HepG2 (cell line): ENCODE data around the gene ZNF540. TPM values are rescaled to one million over a fixed set of nuclear protein-coding genes. Genes with fewer than 3 reads are reported as not detected.
A peak's percentile ranks its signal among the peaks of the same experiment; 100 is the strongest.

Experiments used
- MAF1 ChIP-seq: sonication (generic); formaldehyde crosslinking; IDR thresholded peaks from 2 replicates; pipeline ENCODE4 v1.5.0; 2020; ENCODE audit warnings: missing genetic modification reagents, borderline replicate concordance
- MXD4 ChIP-seq: IDR thresholded peaks from 2 replicates; pipeline ENCODE4 v1.6.1; 2016; ENCODE audit warnings: mild to moderate bottlenecking, missing biosample characterization, missing genetic modification reagents
- RBFOX2 ChIP-seq: fragments of 200-400 bp; formaldehyde crosslinking; IDR thresholded peaks from 2 replicates; pipeline ENCODE4 v1.6.1; 2017; ENCODE audit warnings: low read depth, mild to moderate bottlenecking, low read length
- SMC3 ChIP-seq: IDR thresholded peaks from 2 replicates; pipeline ENCODE4 v1.6.1; 2011; ENCODE audit warnings: low read length, improper control_type of control experiment
- TBL1XR1 ChIP-seq: fragments of 150-350 bp; IDR thresholded peaks from 2 replicates; pipeline ENCODE4 v1.6.1; 2014; ENCODE audit warnings: borderline replicate concordance, low read length; ENCODE audit not compliant: partially characterized antibody
- TCF12 ChIP-seq, 2 experiments: fragments of 450-650 bp in 1 of 2; sonication (generic) in 1 of 2; formaldehyde crosslinking in 1 of 2; IDR thresholded peaks; 2 replicates each; pipeline versions ENCODE4 v1.6.1 to v1.8.0; 2017 to 2022; ENCODE audit warnings: antibody characterized with exemption in 1 of 2, mild to moderate bottlenecking in 1 of 2, missing genetic modification reagents in 1 of 2, moderate library complexity in 1 of 2
- TEAD3 ChIP-seq: optimal IDR thresholded peaks from 2 replicates; pipeline ENCODE3; 2016; ENCODE audit warnings: borderline replicate concordance
- ZBTB38 ChIP-seq: sonication (generic); formaldehyde crosslinking; IDR thresholded peaks from 2 replicates; pipeline ENCODE4 v1.5.1; 2020; ENCODE audit warnings: mild to moderate bottlenecking, missing genetic modification reagents
- ZBTB7B ChIP-seq: sonication (generic); formaldehyde crosslinking; IDR thresholded peaks from 2 replicates; pipeline ENCODE4 v1.4.0; 2020; ENCODE audit warnings: missing genetic modification reagents
- ZNF160 ChIP-seq: sonication (generic); formaldehyde crosslinking; IDR thresholded peaks from 2 replicates; pipeline ENCODE4 v1.8.0; 2022; ENCODE audit warnings: mild to moderate bottlenecking, inconsistent platforms, missing genetic modification reagents
- ZNF17 ChIP-seq: sonication (generic); formaldehyde crosslinking; IDR thresholded peaks from 2 replicates; pipeline ENCODE4 v1.5.0; 2020; ENCODE audit warnings: mild to moderate bottlenecking, missing genetic modification reagents
- ZNF207 ChIP-seq: fragments of 450-650 bp; IDR thresholded peaks from 2 replicates; pipeline ENCODE4 v1.6.1; 2016; ENCODE audit warnings: antibody characterized with exemption, borderline replicate concordance
- ZNF225 ChIP-seq: sonication (generic); formaldehyde crosslinking; IDR thresholded peaks from 2 replicates; pipeline ENCODE4 v1.4.0; 2020; ENCODE audit warnings: mild to moderate bottlenecking, missing genetic modification reagents
- ZNF256 ChIP-seq: sonication (generic); formaldehyde crosslinking; conservative IDR thresholded peaks from 2 replicates; pipeline ENCODE4 v1.4.0; 2020; ENCODE audit warnings: missing genetic modification reagents
- ZNF879 ChIP-seq: sonication (generic); formaldehyde crosslinking; IDR thresholded peaks from 2 replicates; pipeline ENCODE4 v1.8.1; 2023; ENCODE audit warnings: missing genetic modification reagents
- polyA plus RNA-seq, 8 experiments: library from polyadenylated mRNA; depleted of rRNA in 3 of 8; stranded (reverse) in 7 of 8; unstranded in 1 of 8; fragments of >200 nt; fragmentation: Illumina TruSeq in 4 of 8; extraction: Trizol in 4 of 8; gene quantifications; 2 replicates each; pipeline versions ENCODE4 v1.2.1 to v1.2.3, GENCODE V29; 2011 to 2016; ENCODE audit warnings: low read depth in 4 of 8, missing spikeins in 1 of 8, mixed read lengths in 1 of 8; ENCODE audit not compliant: insufficient read depth in 1 of 8
- total RNA-seq, 5 experiments: library from RNA; depleted of rRNA; stranded (reverse); fragments of >200 nt; fragmentation: Illumina TruSeq; extraction: Trizol; gene quantifications; 2 replicates each; pipeline ENCODE4 v1.2.3, GENCODE V29; 2016; ENCODE audit warnings: low read depth in 1 of 5
- TF ChIP-seq, protein P1 (sequence below): sonication (generic); formaldehyde crosslinking; IDR thresholded peaks from one replicate; pipeline ENCODE4 v1.5.1; 2020; ENCODE audit warnings: mild to moderate bottlenecking, missing genetic modification reagents; ENCODE audit errors: not compliant biosample characterization
- TF ChIP-seq, protein P2 (sequence below): IDR thresholded peaks from 2 replicates; pipeline ENCODE4 v1.6.1; 2016; ENCODE audit warnings: missing biosample characterization, missing genetic modification reagents, low read depth
- TF ChIP-seq, protein P3 (sequence below): sonication (generic); formaldehyde crosslinking; IDR thresholded peaks from 2 replicates; pipeline ENCODE4 v1.4.0; 2020; ENCODE audit warnings: missing genetic modification reagents, borderline replicate concordance
- TF ChIP-seq, protein P4 (sequence below): sonication (generic); formaldehyde crosslinking; IDR thresholded peaks from 2 replicates; pipeline ENCODE4 v1.4.0; 2020; ENCODE audit warnings: mild to moderate bottlenecking, missing genetic modification reagents

The ZNF540 gene
- total and polyA plus RNA-seq, 2 of the 13 experiments (the other 11 are each of a cell fraction or from before 2014, with no cell fraction given), result 0.21 to 0.40 TPM

DNA sequence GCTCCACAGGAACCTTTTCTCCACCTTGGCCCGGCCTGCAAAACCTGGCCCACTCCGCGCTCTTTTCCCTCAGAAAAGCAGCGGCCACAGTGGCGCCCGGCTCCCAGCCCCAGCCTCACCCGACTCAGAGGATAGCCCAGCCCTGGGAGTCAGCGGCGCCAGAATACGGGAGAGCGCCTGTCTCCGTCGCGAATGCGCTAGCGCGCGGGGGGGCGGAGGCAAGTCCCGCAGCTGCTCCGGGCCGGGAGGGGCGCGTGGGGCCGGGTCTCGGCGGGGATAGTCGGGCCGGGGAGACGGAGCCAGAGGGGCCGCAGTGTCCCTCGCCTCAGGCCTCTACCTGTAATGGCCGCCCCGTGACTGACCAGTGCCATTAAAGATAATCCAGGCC, 60.6 kb downstream of the ZNF540 start, which contains the start of gene ZFP30 (continued):
- TF ChIP-seq, protein P1, sequence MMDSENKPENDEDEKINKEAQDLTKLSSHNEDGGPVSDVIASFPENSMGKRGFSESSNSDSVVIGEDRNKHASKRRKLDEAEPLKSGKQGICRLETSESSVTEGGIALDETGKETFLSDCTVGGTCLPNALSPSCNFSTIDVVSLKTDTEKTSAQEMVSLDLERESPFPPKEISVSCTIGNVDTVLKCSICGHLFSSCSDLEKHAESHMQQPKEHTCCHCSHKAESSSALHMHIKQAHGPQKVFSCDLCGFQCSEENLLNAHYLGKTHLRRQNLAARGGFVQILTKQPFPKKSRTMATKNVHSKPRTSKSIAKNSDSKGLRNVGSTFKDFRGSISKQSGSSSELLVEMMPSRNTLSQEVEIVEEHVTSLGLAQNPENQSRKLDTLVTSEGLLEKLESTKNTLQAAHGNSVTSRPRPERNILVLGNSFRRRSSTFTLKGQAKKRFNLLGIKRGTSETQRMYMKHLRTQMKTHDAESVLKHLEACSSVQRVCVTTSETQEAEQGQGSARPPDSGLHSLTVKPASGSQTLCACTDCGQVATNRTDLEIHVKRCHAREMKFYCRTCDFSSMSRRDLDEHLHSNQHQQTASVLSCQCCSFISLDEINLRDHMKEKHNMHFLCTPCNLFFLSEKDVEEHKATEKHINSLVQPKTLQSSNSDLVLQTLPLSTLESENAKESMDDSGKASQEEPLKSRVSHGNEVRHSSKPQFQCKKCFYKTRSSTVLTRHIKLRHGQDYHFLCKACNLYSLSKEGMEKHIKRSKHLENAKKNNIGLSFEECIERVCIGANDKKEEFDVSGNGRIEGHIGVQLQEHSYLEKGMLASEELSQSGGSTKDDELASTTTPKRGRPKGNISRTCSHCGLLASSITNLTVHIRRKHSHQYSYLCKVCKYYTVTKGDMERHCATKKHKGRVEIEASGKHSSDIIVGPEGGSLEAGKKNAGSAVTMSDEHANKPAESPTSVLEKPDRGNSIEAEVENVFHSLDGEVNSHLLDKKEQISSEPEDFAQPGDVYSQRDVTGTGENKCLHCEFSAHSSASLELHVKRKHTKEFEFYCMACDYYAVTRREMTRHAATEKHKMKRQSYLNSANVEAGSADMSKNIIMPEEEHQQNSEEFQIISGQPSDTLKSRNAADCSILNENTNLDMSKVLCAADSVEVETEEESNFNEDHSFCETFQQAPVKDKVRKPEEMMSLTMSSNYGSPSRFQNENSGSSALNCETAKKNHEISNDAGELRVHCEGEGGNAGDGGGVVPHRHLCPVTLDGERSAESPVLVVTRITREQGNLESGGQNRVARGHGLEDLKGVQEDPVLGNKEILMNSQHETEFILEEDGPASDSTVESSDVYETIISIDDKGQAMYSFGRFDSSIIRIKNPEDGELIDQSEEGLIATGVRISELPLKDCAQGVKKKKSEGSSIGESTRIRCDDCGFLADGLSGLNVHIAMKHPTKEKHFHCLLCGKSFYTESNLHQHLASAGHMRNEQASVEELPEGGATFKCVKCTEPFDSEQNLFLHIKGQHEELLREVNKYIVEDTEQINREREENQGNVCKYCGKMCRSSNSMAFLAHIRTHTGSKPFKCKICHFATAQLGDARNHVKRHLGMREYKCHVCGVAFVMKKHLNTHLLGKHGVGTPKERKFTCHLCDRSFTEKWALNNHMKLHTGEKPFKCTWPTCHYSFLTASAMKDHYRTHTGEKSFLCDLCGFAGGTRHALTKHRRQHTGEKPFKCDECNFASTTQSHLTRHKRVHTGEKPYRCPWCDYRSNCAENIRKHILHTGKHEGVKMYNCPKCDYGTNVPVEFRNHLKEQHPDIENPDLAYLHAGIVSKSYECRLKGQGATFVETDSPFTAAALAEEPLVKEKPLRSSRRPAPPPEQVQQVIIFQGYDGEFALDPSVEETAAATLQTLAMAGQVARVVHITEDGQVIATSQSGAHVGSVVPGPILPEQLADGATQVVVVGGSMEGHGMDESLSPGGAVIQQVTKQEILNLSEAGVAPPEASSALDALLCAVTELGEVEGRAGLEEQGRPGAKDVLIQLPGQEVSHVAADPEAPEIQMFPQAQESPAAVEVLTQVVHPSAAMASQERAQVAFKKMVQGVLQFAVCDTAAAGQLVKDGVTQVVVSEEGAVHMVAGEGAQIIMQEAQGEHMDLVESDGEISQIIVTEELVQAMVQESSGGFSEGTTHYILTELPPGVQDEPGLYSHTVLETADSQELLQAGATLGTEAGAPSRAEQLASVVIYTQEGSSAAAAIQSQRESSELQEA, result no peak
- TF ChIP-seq TCF12 (IDR thresholded peaks at IDR 0.05), result no peak
- no peak; the same call in 1 of the 2 replicates for TF ChIP-seq TCF12 (CRISPR knock-in tag; IDR thresholded peaks at IDR 0.05)
- TF ChIP-seq, protein P2, sequence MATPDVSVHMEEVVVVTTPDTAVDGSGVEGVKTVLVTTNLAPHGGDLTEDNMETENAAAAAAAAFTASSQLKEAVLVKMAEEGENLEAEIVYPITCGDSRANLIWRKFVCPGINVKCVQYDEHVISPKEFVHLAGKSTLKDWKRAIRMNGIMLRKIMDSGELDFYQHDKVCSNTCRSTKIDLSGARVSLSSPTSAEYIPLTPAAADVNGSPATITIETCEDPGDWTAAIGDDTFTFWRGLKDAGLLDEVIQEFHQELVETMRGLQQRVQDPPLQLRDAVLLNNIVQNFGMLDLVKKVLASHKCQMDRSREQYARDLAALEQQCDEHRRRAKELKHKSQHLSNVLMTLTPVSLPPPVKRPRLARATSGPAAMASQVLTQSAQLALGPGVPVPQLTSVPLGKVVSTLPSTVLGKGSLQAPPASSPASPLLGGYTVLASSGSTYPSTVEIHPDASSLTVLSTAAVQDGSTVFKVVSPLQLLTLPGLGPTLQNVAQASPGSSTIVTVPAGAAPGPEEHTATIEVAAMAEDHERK, result no peak
- no peak for TF ChIP-seq ZNF207
- TF ChIP-seq ZNF879 (CRISPR knock-in tag), result no peak
- TF ChIP-seq, protein P3, sequence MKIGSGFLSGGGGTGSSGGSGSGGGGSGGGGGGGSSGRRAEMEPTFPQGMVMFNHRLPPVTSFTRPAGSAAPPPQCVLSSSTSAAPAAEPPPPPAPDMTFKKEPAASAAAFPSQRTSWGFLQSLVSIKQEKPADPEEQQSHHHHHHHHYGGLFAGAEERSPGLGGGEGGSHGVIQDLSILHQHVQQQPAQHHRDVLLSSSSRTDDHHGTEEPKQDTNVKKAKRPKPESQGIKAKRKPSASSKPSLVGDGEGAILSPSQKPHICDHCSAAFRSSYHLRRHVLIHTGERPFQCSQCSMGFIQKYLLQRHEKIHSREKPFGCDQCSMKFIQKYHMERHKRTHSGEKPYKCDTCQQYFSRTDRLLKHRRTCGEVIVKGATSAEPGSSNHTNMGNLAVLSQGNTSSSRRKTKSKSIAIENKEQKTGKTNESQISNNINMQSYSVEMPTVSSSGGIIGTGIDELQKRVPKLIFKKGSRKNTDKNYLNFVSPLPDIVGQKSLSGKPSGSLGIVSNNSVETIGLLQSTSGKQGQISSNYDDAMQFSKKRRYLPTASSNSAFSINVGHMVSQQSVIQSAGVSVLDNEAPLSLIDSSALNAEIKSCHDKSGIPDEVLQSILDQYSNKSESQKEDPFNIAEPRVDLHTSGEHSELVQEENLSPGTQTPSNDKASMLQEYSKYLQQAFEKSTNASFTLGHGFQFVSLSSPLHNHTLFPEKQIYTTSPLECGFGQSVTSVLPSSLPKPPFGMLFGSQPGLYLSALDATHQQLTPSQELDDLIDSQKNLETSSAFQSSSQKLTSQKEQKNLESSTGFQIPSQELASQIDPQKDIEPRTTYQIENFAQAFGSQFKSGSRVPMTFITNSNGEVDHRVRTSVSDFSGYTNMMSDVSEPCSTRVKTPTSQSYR (CRISPR knock-in tag), result no peak
- no peak for TF ChIP-seq MAF1
- peak; percentile 12; the same call in 1 of the 2 replicates for TF ChIP-seq ZBTB7B
- TF ChIP-seq ZNF256 (CRISPR knock-in tag), result no peak
- TF ChIP-seq, protein P4, sequence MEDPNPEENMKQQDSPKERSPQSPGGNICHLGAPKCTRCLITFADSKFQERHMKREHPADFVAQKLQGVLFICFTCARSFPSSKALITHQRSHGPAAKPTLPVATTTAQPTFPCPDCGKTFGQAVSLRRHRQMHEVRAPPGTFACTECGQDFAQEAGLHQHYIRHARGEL, result no peak
- no peak for TF ChIP-seq TEAD3 (CRISPR knock-in tag)
- TF ChIP-seq MXD4 (CRISPR knock-in tag), result no peak; the same call in 1 of the 2 replicates
- no peak for TF ChIP-seq ZNF160
- no peak for TF ChIP-seq SMC3
- peak; percentile 20 for TF ChIP-seq ZNF225 (CRISPR knock-in tag)
- no peak for TF ChIP-seq TBL1XR1
- no peak for TF ChIP-seq ZBTB38 (CRISPR knock-in tag)
- no peak for TF ChIP-seq ZNF17
- TF ChIP-seq RBFOX2, result peak; percentile 82
